GM12801 (cell line): ENCODE measurements around the gene TCEAL2.
"Not testable (repeated sequence)": the region's sequence is repeated elsewhere in the genome, so short reads cannot be mapped to it uniquely, and the experiment has no call there.

Experiments used
- TF ChIP-seq, protein P1 (sequence below): IDR thresholded peaks from one replicate; pipeline ENCODE4 v1.5.1; 2011; ENCODE audit warnings: control low read depth; ENCODE audit not compliant: insufficient read length; ENCODE audit errors: extremely low read depth

Gene TCEAL2

DNA sequence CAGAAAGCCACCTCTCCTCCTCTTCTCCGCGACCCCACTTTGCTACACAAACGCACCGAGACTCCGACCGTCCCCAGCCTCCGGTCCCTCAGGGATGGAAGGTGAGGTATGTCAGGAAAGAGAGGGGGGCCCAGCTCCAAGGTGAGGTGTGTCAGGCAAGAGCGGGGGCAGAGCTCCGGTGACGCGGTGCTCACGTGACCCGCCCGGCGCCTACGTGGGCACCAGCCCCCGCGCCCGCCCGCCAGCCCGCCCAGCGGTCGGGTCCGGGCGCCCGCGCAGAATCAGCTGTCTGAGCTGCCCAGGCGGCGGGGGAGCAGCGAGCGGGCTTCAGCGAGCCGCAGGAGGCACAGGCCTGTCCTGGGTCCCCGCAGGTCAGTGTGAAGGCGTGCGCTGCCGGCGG lies at the start of gene TCEAL2:
TCEAL2 (plus strand) TSS at position 244 of the 400 bp plus-strand sequence. CDS start 1,152 bp downstream, outside the sequence.
- TF ChIP-seq, protein P1, sequence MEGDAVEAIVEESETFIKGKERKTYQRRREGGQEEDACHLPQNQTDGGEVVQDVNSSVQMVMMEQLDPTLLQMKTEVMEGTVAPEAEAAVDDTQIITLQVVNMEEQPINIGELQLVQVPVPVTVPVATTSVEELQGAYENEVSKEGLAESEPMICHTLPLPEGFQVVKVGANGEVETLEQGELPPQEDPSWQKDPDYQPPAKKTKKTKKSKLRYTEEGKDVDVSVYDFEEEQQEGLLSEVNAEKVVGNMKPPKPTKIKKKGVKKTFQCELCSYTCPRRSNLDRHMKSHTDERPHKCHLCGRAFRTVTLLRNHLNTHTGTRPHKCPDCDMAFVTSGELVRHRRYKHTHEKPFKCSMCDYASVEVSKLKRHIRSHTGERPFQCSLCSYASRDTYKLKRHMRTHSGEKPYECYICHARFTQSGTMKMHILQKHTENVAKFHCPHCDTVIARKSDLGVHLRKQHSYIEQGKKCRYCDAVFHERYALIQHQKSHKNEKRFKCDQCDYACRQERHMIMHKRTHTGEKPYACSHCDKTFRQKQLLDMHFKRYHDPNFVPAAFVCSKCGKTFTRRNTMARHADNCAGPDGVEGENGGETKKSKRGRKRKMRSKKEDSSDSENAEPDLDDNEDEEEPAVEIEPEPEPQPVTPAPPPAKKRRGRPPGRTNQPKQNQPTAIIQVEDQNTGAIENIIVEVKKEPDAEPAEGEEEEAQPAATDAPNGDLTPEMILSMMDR, result not testable (repeated sequence)

DNA sequence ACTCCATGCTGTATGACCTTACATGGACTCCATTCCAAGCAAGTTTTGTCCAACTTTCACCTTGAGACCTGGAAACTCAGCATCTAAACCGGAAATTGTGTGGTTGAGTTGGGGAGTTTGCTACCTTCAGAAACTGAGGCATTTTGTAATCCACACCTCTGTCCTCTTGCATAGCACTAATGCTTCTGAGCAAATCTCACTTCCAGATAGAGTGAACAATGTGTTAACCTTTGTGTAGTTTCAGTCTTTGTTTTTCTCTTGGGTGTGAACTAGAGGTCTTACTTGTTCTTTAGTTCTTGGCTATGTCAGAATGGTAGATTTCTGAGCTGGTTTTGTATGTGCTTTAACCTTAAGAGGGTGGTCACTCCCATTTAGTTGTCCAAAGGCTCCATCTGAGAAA lies 48.1 kb upstream of the TCEAL2 start:
- TF ChIP-seq, protein P1, result no peak

DNA sequence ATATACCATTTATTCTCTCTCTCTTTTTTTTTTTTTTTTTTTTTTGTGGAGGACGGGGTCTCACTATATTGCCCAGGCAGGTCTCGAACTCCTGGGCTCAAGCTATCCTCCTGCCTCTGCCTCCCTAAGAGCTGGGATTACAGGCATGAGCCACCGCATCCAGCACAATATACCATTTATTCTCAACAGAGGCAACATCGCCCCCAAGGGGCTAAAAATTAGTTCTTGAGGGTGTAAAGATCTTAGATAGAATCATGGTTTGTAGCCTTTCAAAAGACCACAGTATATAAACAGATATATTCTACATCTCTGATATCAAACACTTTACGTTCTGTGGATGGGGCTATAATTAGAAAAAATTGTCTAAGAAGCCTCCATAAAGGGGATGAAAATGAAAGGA lies 39.8 kb upstream of the TCEAL2 start:
- TF ChIP-seq, protein P1, result no peak

DNA sequence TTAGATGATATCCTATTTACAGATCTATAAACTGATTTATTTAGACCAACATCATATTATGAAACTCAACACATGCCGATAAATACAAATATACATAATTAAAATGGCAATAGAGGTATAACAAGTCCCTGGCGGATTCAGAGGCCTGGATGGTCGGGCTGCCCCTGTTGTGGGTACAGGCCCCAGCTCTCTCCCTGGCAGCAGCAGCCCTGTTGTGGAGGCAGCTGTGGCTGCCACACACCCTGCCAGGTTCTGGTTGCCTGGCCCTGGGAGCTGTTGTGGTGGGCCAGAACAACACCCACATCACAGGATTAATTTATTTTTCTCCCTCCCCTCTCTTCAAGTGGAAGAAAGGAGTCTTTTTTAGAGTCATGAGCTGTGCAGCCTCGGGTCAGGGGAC lies 12.1 kb upstream of the TCEAL2 start:
- TF ChIP-seq, protein P1, result no peak

DNA sequence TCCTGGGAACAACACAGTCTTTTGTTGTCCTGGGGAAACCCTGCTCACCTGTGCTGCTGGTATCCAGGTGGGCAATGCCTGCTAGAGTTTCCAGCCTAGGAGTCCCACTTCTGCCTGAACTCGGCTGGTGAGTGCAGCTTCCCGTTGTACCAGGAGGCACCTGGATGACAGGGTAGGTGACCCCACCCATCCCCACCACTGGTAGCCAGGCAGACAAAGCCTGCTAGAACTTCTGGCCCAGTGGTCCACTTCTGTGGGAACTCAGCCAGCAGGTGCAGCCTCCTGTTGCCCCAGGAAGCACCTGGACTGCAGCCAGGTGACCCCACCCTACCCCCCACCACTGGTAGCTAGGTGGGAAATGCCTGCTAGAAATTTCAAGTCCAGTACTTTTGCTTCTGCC lies 9.7 kb upstream of the TCEAL2 start:
- TF ChIP-seq, protein P1, result no peak

DNA sequence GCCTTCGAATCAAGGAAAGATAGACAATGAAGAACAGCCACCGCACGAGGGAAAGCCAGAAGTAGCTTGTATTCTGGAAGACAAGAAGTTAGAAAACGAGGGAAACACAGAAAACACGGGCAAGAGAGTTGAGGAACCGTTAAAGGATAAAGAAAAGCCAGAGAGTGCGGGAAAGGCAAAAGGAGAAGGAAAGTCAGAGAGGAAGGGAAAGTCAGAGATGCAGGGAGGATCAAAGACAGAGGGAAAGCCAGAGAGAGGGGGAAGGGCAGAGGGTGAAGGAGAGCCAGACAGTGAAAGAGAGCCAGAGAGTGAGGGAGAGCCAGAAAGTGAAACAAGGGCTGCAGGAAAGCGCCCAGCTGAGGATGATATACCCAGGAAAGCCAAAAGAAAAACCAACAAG lies 1.4 kb downstream of the TCEAL2 start:
- TF ChIP-seq, protein P1, result no peak

DNA sequence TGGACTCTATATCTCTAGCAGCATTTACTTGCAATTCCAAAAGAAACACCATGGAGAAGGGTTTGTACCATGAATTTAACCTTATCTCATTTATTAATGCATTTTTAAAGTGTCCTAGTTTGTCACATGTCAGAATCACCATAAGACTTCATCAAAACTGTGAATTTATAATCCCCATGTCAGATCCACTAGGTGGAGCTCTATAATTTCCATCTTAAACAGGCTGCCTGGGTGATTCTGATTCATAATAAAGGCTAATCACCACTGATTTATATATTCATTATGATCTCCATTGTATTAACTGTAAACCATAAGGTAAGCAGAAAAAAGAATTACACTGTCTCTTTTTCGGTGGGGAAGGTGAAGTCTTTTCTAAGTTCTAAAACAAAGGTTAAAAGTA lies 4.0 kb downstream of the TCEAL2 start:
- TF ChIP-seq, protein P1, result no peak

DNA sequence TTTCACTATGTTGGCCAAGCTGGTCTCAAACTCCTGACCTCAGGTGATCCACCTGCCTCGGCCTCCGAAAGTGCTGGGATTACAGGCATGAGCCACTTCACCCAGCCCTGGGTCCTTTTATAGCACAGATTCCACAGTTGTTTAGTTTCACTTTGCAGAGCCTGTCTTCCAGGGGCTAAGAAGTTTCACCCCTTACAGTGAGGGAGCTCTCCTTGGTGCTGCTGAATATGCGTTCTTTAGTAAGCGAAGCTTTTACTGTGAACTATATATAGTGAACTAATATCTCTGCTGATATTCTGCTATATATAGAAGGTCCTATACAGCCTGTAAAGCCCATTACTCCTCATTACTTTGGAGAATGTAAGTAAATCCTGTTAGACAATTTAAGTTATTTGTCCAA lies 12.6 kb downstream of the TCEAL2 start:
- TF ChIP-seq, protein P1, result no peak
